Measurements from ENCODE around the gene MLX. TPM values are rescaled to one million over a fixed set of nuclear protein-coding genes. Genes with fewer than 3 reads are reported as not detected.
A peak's percentile ranks its signal among the peaks of the same experiment; 100 is the strongest.
"Not testable (repeated sequence)": the region's sequence is repeated elsewhere in the genome, so short reads cannot be mapped to it uniquely, and the experiment has no call there.

MLX gene
- total RNA-seq, 1 donor from 2014 or later, result 33.9 TPM

- Histone ChIP-seq H3K4me3 (peak overlapping the region; percentile 77 to 98), H3K36me3 (peaks cover 0 to 16% of the 10 kb centered on the region in 2 donors), H3K27me3 (no peaks in the 10 kb centered on the region), H3K4me1 (peaks cover 49% of the 10 kb centered on the region), H3K9me3 (no peaks in the 10 kb centered on the region), H3K27ac (peak overlapping the region; percentile 96)
- DNase-seq (ENCODE audit: extremely low spot score in 2 of 2), result no peak
- intact Hi-C loops (cut with DNase I), result loop anchor here (5.0 kb wide), 1 partner anchor 64 kb away; no protein-coding TSS in a partner anchor
- TF ChIP-seq POLR2AphosphoS5 (IDR thresholded peaks at IDR 0.05; ENCODE audit: insufficient read depth in 1 of 2, low read depth in 1 of 2) (no peak), POLR2A (IDR thresholded peaks at IDR 0.05) (no peak)
- TF ChIP-seq, protein P1, sequence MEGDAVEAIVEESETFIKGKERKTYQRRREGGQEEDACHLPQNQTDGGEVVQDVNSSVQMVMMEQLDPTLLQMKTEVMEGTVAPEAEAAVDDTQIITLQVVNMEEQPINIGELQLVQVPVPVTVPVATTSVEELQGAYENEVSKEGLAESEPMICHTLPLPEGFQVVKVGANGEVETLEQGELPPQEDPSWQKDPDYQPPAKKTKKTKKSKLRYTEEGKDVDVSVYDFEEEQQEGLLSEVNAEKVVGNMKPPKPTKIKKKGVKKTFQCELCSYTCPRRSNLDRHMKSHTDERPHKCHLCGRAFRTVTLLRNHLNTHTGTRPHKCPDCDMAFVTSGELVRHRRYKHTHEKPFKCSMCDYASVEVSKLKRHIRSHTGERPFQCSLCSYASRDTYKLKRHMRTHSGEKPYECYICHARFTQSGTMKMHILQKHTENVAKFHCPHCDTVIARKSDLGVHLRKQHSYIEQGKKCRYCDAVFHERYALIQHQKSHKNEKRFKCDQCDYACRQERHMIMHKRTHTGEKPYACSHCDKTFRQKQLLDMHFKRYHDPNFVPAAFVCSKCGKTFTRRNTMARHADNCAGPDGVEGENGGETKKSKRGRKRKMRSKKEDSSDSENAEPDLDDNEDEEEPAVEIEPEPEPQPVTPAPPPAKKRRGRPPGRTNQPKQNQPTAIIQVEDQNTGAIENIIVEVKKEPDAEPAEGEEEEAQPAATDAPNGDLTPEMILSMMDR (IDR thresholded peaks at IDR 0.05), result no peak
Measured at GRCh38 chr17:42608305-42609181, 41.6 kb downstream of the MLX start.

GRCh38 chr17:42609182-42609813, 42.4 kb downstream of the MLX start, which contains the start of the genes RETREG3 and TUBG1:
Gene RETREG3 (minus strand): TSS chr17:42609374. CDS start chr17:42609324, 50 bp downstream.
Gene TUBG1 (plus strand): TSS chr17:42609683. CDS start chr17:42609738, 55 bp downstream.
- peak; percentile 98 for TF ChIP-seq POLR2AphosphoS5 (IDR thresholded peaks at IDR 0.05; ENCODE audit: insufficient read depth in 1 of 2, low read depth in 1 of 2)
- TF ChIP-seq POLR2A (IDR thresholded peaks at IDR 0.05), result peak in 1 of 2 donors; percentile 80
- TF ChIP-seq, protein P1 (IDR thresholded peaks at IDR 0.05), result peak in 2 of 3 experiments; percentile 15 to 28
- DNase-seq (ENCODE audit: extremely low spot score in 2 of 2), result peak; percentile 98
- H3K27me3 ChIP-seq, result no peaks in the 10 kb centered on the region
- H3K36me3 ChIP-seq, result peaks cover 0 to 23% of the 10 kb centered on the region in 2 donors
- H3K4me3 ChIP-seq, result peak within 1 kb of the TSS; percentile 77 to 98
- H3K4me1 ChIP-seq, result peaks cover 47% of the 10 kb centered on the region
- H3K27ac ChIP-seq, result peak within 1 kb of the TSS; percentile 96
- no peaks in the 10 kb centered on the region for H3K9me3 ChIP-seq
- intact Hi-C loops (cut with DNase I), result loop anchor here (5.0 kb wide), 1 partner anchor 63 kb away; no protein-coding TSS in a partner anchor

- H3K9me3 ChIP-seq; DNase-seq (ENCODE audit: extremely low spot score in 2 of 2); H3K27me3 ChIP-seq: not testable (repeated sequence)
- intact Hi-C loops (cut with DNase I), result loop anchor here (5.0 kb wide), 1 partner anchor 62 kb away; no protein-coding TSS in a partner anchor
- Histone ChIP-seq H3K4me3 (peak overlapping the region; percentile 53 to 98), H3K27ac (peak overlapping the region; percentile 96), H3K36me3 (peaks cover 0 to 31% of the 10 kb centered on the region in 2 donors), H3K4me1 (peaks cover 40% of the 10 kb centered on the region)
Measured at GRCh38 chr17:42609814-42610801, 43.2 kb downstream of the MLX start.

GRCh38 chr17:42612013-42612412, 45.1 kb downstream of the MLX start:
- TF ChIP-seq, protein P1 (IDR thresholded peaks at IDR 0.05), result no peak
- TF ChIP-seq POLR2AphosphoS5 (IDR thresholded peaks at IDR 0.05; ENCODE audit: insufficient read depth in 1 of 2, low read depth in 1 of 2) (no peak), POLR2A (IDR thresholded peaks at IDR 0.05) (no peak)
- no peak overlapping the region for H3K4me3 ChIP-seq
- no peak for DNase-seq (ENCODE audit: extremely low spot score in 2 of 2)
- peaks cover 0 to 38% of the 10 kb centered on the region in 2 donors for H3K36me3 ChIP-seq
- no peaks in the 10 kb centered on the region for H3K27me3 ChIP-seq
- H3K9me3 ChIP-seq, result no peaks in the 10 kb centered on the region
- intact Hi-C loops (cut with DNase I), result no loop called here
- peaks cover 22% of the 10 kb centered on the region for H3K4me1 ChIP-seq
- H3K27ac ChIP-seq, result no peak overlapping the region
